HEK293 (cell line): ENCODE data around the gene NT5M.

Experiments used
- KLF10 ChIP-seq: fragments of 450-650 bp; IDR thresholded peaks from 2 replicates; pipeline ENCODE4 v1.5.1; 2018; ENCODE audit warnings: missing biosample characterization, mild to moderate bottlenecking, missing genetic modification characterization
- KLF9 ChIP-seq: fragments of 450-650 bp; formaldehyde crosslinking; IDR thresholded peaks from 2 replicates; pipeline ENCODE4 v1.5.1; 2016; ENCODE audit warnings: missing biosample characterization, missing genetic modification characterization, low read depth
- OSR2 ChIP-seq: fragments of 450-650 bp; formaldehyde crosslinking; IDR thresholded peaks from 2 replicates; pipeline ENCODE4 v1.5.1; 2016; ENCODE audit warnings: missing biosample characterization, missing genetic modification characterization
- OVOL3 ChIP-seq: fragments of 450-650 bp; formaldehyde crosslinking; IDR thresholded peaks from 2 replicates; pipeline ENCODE4 v1.5.1; 2016; ENCODE audit warnings: missing biosample characterization, missing genetic modification characterization
- SP7 ChIP-seq: fragments of 450-650 bp; formaldehyde crosslinking; IDR thresholded peaks from 2 replicates; pipeline ENCODE4 v1.5.1; 2016; ENCODE audit warnings: missing biosample characterization, missing genetic modification characterization
- ZEB2 ChIP-seq: fragments of 450-650 bp; formaldehyde crosslinking; IDR thresholded peaks from 2 replicates; pipeline ENCODE4 v1.5.1; 2016; ENCODE audit warnings: missing biosample characterization, missing genetic modification characterization
- ZNF324 ChIP-seq: fragments of 450-650 bp; formaldehyde crosslinking; IDR thresholded peaks from 2 replicates; pipeline ENCODE4 v1.5.1; 2016; ENCODE audit warnings: missing biosample characterization, missing genetic modification characterization
- ZNF335 ChIP-seq: fragments of 450-650 bp; formaldehyde crosslinking; conservative IDR thresholded peaks from 2 replicates; pipeline ENCODE4 v1.5.1; 2016; ENCODE audit warnings: missing biosample characterization, missing genetic modification characterization
- ZNF555 ChIP-seq: fragments of 450-650 bp; formaldehyde crosslinking; conservative IDR thresholded peaks from 2 replicates; pipeline ENCODE4 v1.5.1; 2017; ENCODE audit warnings: missing biosample characterization, mild to moderate bottlenecking, missing genetic modification characterization, inconsistent platforms
- ZXDB ChIP-seq: fragments of 450-650 bp; formaldehyde crosslinking; IDR thresholded peaks from 2 replicates; pipeline ENCODE4 v1.5.1; 2016; ENCODE audit warnings: missing biosample characterization, missing genetic modification characterization
- TF ChIP-seq, protein P1 (sequence below): fragments of 450-650 bp; formaldehyde crosslinking; IDR thresholded peaks from 2 replicates; pipeline ENCODE4 v1.5.1; 2016; ENCODE audit warnings: missing biosample characterization, missing genetic modification characterization
- TF ChIP-seq, protein P2 (sequence below): fragments of 450-650 bp; IDR thresholded peaks from 2 replicates; pipeline ENCODE4 v1.5.1; 2018; ENCODE audit warnings: missing biosample characterization, missing genetic modification characterization
- TF ChIP-seq, protein P3 (sequence below): fragments of 450-650 bp; formaldehyde crosslinking; IDR thresholded peaks from 2 replicates; pipeline ENCODE4 v1.5.1; 2016; ENCODE audit warnings: missing biosample characterization, missing genetic modification characterization

GRCh38 chr17:17298108-17298507 is 5.1 kb upstream of the NT5M start:
- TF ChIP-seq ZNF324 (tag by site-specific recombination) (no peak), OVOL3 (tag by site-specific recombination) (no peak), ZEB2 (tag by site-specific recombination) (no peak), ZXDB (no peak), OSR2 (tag by site-specific recombination) (no peak), KLF9 (tag by site-specific recombination) (no peak), KLF10 (tag by site-specific recombination) (no peak), SP7 (tag by site-specific recombination) (no peak), ZNF555 (no peak), ZNF335 (tag by site-specific recombination) (no peak)
- TF ChIP-seq, protein P1, sequence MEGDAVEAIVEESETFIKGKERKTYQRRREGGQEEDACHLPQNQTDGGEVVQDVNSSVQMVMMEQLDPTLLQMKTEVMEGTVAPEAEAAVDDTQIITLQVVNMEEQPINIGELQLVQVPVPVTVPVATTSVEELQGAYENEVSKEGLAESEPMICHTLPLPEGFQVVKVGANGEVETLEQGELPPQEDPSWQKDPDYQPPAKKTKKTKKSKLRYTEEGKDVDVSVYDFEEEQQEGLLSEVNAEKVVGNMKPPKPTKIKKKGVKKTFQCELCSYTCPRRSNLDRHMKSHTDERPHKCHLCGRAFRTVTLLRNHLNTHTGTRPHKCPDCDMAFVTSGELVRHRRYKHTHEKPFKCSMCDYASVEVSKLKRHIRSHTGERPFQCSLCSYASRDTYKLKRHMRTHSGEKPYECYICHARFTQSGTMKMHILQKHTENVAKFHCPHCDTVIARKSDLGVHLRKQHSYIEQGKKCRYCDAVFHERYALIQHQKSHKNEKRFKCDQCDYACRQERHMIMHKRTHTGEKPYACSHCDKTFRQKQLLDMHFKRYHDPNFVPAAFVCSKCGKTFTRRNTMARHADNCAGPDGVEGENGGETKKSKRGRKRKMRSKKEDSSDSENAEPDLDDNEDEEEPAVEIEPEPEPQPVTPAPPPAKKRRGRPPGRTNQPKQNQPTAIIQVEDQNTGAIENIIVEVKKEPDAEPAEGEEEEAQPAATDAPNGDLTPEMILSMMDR (tag by site-specific recombination) = no peak
- TF ChIP-seq, protein P2, sequence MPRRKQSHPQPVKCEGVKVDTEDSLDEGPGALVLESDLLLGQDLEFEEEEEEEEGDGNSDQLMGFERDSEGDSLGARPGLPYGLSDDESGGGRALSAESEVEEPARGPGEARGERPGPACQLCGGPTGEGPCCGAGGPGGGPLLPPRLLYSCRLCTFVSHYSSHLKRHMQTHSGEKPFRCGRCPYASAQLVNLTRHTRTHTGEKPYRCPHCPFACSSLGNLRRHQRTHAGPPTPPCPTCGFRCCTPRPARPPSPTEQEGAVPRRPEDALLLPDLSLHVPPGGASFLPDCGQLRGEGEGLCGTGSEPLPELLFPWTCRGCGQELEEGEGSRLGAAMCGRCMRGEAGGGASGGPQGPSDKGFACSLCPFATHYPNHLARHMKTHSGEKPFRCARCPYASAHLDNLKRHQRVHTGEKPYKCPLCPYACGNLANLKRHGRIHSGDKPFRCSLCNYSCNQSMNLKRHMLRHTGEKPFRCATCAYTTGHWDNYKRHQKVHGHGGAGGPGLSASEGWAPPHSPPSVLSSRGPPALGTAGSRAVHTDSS = no peak
- TF ChIP-seq, protein P3, sequence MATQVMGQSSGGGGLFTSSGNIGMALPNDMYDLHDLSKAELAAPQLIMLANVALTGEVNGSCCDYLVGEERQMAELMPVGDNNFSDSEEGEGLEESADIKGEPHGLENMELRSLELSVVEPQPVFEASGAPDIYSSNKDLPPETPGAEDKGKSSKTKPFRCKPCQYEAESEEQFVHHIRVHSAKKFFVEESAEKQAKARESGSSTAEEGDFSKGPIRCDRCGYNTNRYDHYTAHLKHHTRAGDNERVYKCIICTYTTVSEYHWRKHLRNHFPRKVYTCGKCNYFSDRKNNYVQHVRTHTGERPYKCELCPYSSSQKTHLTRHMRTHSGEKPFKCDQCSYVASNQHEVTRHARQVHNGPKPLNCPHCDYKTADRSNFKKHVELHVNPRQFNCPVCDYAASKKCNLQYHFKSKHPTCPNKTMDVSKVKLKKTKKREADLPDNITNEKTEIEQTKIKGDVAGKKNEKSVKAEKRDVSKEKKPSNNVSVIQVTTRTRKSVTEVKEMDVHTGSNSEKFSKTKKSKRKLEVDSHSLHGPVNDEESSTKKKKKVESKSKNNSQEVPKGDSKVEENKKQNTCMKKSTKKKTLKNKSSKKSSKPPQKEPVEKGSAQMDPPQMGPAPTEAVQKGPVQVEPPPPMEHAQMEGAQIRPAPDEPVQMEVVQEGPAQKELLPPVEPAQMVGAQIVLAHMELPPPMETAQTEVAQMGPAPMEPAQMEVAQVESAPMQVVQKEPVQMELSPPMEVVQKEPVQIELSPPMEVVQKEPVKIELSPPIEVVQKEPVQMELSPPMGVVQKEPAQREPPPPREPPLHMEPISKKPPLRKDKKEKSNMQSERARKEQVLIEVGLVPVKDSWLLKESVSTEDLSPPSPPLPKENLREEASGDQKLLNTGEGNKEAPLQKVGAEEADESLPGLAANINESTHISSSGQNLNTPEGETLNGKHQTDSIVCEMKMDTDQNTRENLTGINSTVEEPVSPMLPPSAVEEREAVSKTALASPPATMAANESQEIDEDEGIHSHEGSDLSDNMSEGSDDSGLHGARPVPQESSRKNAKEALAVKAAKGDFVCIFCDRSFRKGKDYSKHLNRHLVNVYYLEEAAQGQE = no peak
